ENCODE data around the gene SUN2.

GRCh38 chr22:38720350-38720749 lies 35.4 kb downstream of the SUN2 start:
- TF ChIP-seq POLR2AphosphoS5 (IDR thresholded peaks at IDR 0.05; ENCODE audit: low read depth, low read length), result no peak
- no peak for TF ChIP-seq POLR2A (IDR thresholded peaks at IDR 0.05; ENCODE audit: low read depth, low read length)
- no peak for TF ChIP-seq TAF1 (IDR thresholded peaks at IDR 0.05; ENCODE audit: borderline replicate concordance, low read depth, low read length)
